SK-N-SH (cell line): ENCODE measurements around the gene MSN. TPM values are rescaled to one million over a fixed set of nuclear protein-coding genes. Genes with fewer than 3 reads are reported as not detected.

Experiments
- CTCF ChIA-PET: fragments of 300-600, 350-600 bp; formaldehyde crosslinking; extraction: SDS; loops from one replicate; lab custom pipeline; 2021; lab: Yijun Ruan, JAX
- POLR2A ChIA-PET: fragments of 350-600 bp; sonication (Branson Sonifier 250); formaldehyde crosslinking; extraction: SDS; loops from one replicate; lab custom pipeline; 2020; ENCODE audit warnings: antibody characterized with exemption, inconsistent platforms; lab: Yijun Ruan, JAX
- DNase-seq: peaks from one replicate; pipeline ENCODE4 v3.0.0; 2012
- H2AFZ ChIP-seq: fragments of 200-600 bp; sonication (generic); 2 replicates; pipeline ENCODE4 v1.8.1; 2016; ENCODE audit warnings: antibody characterized with exemption, mild to moderate bottlenecking, low read depth
- H3F3A ChIP-seq: fragments of 200-600 bp; sonication (generic); replicated peaks from 2 replicates; pipeline ENCODE3; 2016; ENCODE audit warnings: antibody characterized with exemption, mild to moderate bottlenecking; ENCODE audit not compliant: insufficient read depth
- H3K27ac ChIP-seq, 2 experiments: fragments of 200-500 bp in 1 of 2; fragments of 200-600 bp in 1 of 2; sonication (Bioruptor generic) in 1 of 2; sonication (generic), shearing (Covaris generic) in 1 of 2; 2 replicates each; pipeline versions ENCODE4 v1.5.1 to v1.6.1; 2014 to 2016; ENCODE audit warnings: low read depth in 2 of 2, inconsistent platforms in 1 of 2, low read length in 1 of 2, mild to moderate bottlenecking in 1 of 2, mixed read lengths in 1 of 2
- H3K27me3 ChIP-seq: fragments of 200-600 bp; sonication (generic), shearing (Covaris generic); 2 replicates; pipeline ENCODE4 v1.6.1; 2016; ENCODE audit warnings: mixed run types; ENCODE audit not compliant: insufficient read depth
- H3K36me3 ChIP-seq, 2 experiments: fragments of 200-500 bp in 1 of 2; fragments of 200-600 bp in 1 of 2; sonication (Bioruptor generic) in 1 of 2; sonication (generic) in 1 of 2; replicated peaks in 1 of 2; 2 replicates each; pipeline versions ENCODE3 to v1.5.1; 2014 to 2016; ENCODE audit warnings: low read length in 1 of 2, mild to moderate bottlenecking in 1 of 2; ENCODE audit not compliant: insufficient read depth in 2 of 2, control insufficient read depth in 1 of 2
- H3K4me1 ChIP-seq, 2 experiments: fragments of 200-500 bp in 1 of 2; fragments of 200-600 bp in 1 of 2; sonication (Bioruptor generic) in 1 of 2; sonication (generic), shearing (Covaris generic) in 1 of 2; 2 replicates each; pipeline versions ENCODE4 v1.5.1 to v1.6.1; 2014 to 2016; ENCODE audit warnings: low read depth in 1 of 2, low read length in 1 of 2, mixed run types in 1 of 2; ENCODE audit not compliant: insufficient read depth in 2 of 2, control insufficient read depth in 1 of 2
- H3K4me2 ChIP-seq: fragments of 200-600 bp; sonication (generic), shearing (Covaris generic); 2 replicates; pipeline ENCODE4 v1.6.1; 2017; ENCODE audit warnings: mixed run types
- H3K4me3 ChIP-seq, 2 experiments: fragments of 200-500 bp in 1 of 2; fragments of 200-600 bp in 1 of 2; sonication (Bioruptor generic) in 1 of 2; sonication (generic), shearing (Covaris generic) in 1 of 2; 2 replicates each; pipeline versions ENCODE4 v1.5.1 to v1.8.1; 2014 to 2016; ENCODE audit warnings: low read depth in 2 of 2, inconsistent platforms in 1 of 2, low read length in 1 of 2, mild to moderate bottlenecking in 1 of 2, mixed read lengths in 1 of 2, moderate library complexity in 1 of 2
- H3K79me2 ChIP-seq: fragments of 200-600 bp; sonication (generic); 2 replicates; pipeline ENCODE4 v1.8.1; 2017; ENCODE audit warnings: mild to moderate bottlenecking; ENCODE audit not compliant: insufficient read depth
- H3K9ac ChIP-seq: fragments of 200-600 bp; sonication (generic); 2 replicates; pipeline ENCODE4 v1.6.1; 2017; ENCODE audit warnings: mixed run types
- H3K9me2 ChIP-seq: fragments of 200-600 bp; sonication (generic); 2 replicates; pipeline ENCODE4 v1.6.1; 2017; ENCODE audit warnings: mixed run types
- H3K9me3 ChIP-seq: fragments of 200-600 bp; sonication (generic); 2 replicates; pipeline ENCODE4 v1.6.1; 2017; ENCODE audit warnings: mixed run types, mild to moderate bottlenecking, moderate library complexity
- H4K20me1 ChIP-seq: fragments of 200-600 bp; sonication (generic); 2 replicates; pipeline ENCODE4 v1.6.1; 2017; ENCODE audit warnings: mild to moderate bottlenecking, mixed run types; ENCODE audit not compliant: insufficient read depth
- CHD2 ChIP-seq: fragments of 150-350 bp; IDR thresholded peaks from 2 replicates; pipeline ENCODE4 v1.6.1; 2018; ENCODE audit warnings: low read length; ENCODE audit not compliant: partially characterized antibody
- CTCF ChIP-seq: fragments of 200-600 bp; sonication (generic); IDR thresholded peaks from 2 replicates; pipeline ENCODE4 v1.6.1; 2017; ENCODE audit warnings: antibody characterized with exemption, mild to moderate bottlenecking, moderate library complexity
- ELF1 ChIP-seq: IDR thresholded peaks from 2 replicates; pipeline ENCODE4 v1.4.0; 2012
- EP300 ChIP-seq, 2 experiments: IDR thresholded peaks; 2 replicates each; pipeline versions ENCODE4 v1.4.0 to v1.6.1; 2012; ENCODE audit warnings: borderline replicate concordance in 1 of 2, low read depth in 1 of 2, low read length in 1 of 2
- FOSL2 ChIP-seq: IDR thresholded peaks from 2 replicates; pipeline ENCODE4 v1.4.0; 2012; ENCODE audit warnings: low read depth, mild to moderate bottlenecking, moderate library complexity, borderline replicate concordance
- FOXJ3 ChIP-seq: sonication (generic); formaldehyde crosslinking; IDR thresholded peaks from 2 replicates; pipeline ENCODE4 v1.5.1; 2020; ENCODE audit warnings: mild to moderate bottlenecking, missing genetic modification reagents
- FOXM1 ChIP-seq: IDR thresholded peaks from 2 replicates; pipeline ENCODE4 v1.4.0; 2012; ENCODE audit warnings: low read depth, mild to moderate bottlenecking
- GABPA ChIP-seq: IDR thresholded peaks from 2 replicates; pipeline ENCODE4 v1.4.0; 2012; ENCODE audit warnings: low read depth, mild to moderate bottlenecking
- GATA2 ChIP-seq: sonication (generic); formaldehyde crosslinking; IDR thresholded peaks from 2 replicates; pipeline ENCODE4 v1.5.0; 2020; ENCODE audit warnings: mild to moderate bottlenecking, missing genetic modification reagents
- IRF3 ChIP-seq: fragments of 150-350 bp; IDR thresholded peaks from 2 replicates; pipeline ENCODE4 v1.6.1; 2016; ENCODE audit warnings: mild to moderate bottlenecking, low read depth, low read length
- JUND ChIP-seq: IDR thresholded peaks from 2 replicates; pipeline ENCODE4 v1.4.0; 2012
- MAX ChIP-seq: IDR thresholded peaks from 2 replicates; pipeline ENCODE4 v1.4.0; 2012; ENCODE audit warnings: low read depth
- MEF2A ChIP-seq: IDR thresholded peaks from 2 replicates; pipeline ENCODE4 v1.4.0; 2012; ENCODE audit warnings: low read depth, borderline replicate concordance
- NFIC ChIP-seq: IDR thresholded peaks from 2 replicates; pipeline ENCODE4 v1.4.0; 2012; ENCODE audit warnings: borderline replicate concordance
- NRF1 ChIP-seq: IDR thresholded peaks from 2 replicates; pipeline ENCODE4 v1.6.1; 2012; ENCODE audit warnings: low read depth, mild to moderate bottlenecking, low read length
- PBX3 ChIP-seq: IDR thresholded peaks from 2 replicates; pipeline ENCODE4; 2012
- RAD21 ChIP-seq: IDR thresholded peaks from 2 replicates; pipeline ENCODE4 v1.6.1; 2012; ENCODE audit warnings: mild to moderate bottlenecking, low read length
- RCOR1 ChIP-seq: fragments of 150-350 bp; IDR thresholded peaks from 2 replicates; pipeline ENCODE4 v1.6.1; 2017; ENCODE audit warnings: antibody characterized with exemption, low read length
- RXRA ChIP-seq: IDR thresholded peaks from 2 replicates; pipeline ENCODE4 v1.4.0; 2012; ENCODE audit warnings: low read depth, mild to moderate bottlenecking, borderline replicate concordance
- SIN3A ChIP-seq: IDR thresholded peaks from 2 replicates; pipeline ENCODE4 v1.6.1; 2012; ENCODE audit warnings: low read depth, mild to moderate bottlenecking, low read length, moderate library complexity, borderline replicate concordance
- TAF1 ChIP-seq: IDR thresholded peaks from 2 replicates; pipeline ENCODE4 v1.6.1; 2012; ENCODE audit warnings: low read depth, mild to moderate bottlenecking, low read length, moderate library complexity, borderline replicate concordance
- TCF12 ChIP-seq: IDR thresholded peaks from 2 replicates; pipeline ENCODE4 v1.4.0; 2012
- USF2 ChIP-seq: fragments of 150-350 bp; IDR thresholded peaks from 2 replicates; pipeline ENCODE4 v1.6.1; 2017; ENCODE audit warnings: antibody characterized with exemption, low read length, low read depth, borderline replicate concordance
- YY1 ChIP-seq: IDR thresholded peaks from 2 replicates; pipeline ENCODE4 v1.4.0; 2012; ENCODE audit warnings: low read depth, mild to moderate bottlenecking
- WGBS: methylation state at CpG from one replicate; pipeline ENCODE4 v1.1.6; 2017; ENCODE audit warnings: low lambda C conversion rate; 5-methylcytosine and 5-hydroxymethylcytosine counted together
- polyA plus RNA-seq, 3 experiments: library from polyadenylated mRNA; depleted of rRNA; stranded (reverse); fragments of >200 nt; gene quantifications; 2 replicates each; pipeline ENCODE4 v1.2.3, GENCODE V29; 2012

Gene MSN
- polyA plus RNA-seq, 1 of the 3 experiments (the other 2 are of a cell fraction) = 189 TPM

GRCh38 chrX:65644621-65645289 is 22.7 kb upstream of the MSN start:
- Histone ChIP-seq H3K27ac (peak overlapping the region; percentile 24 to 64; a peak in 3 of 4 replicates), H3K4me2 (peak overlapping the region; percentile 30; the same call in 1 of the 2 replicates), H3F3A (peaks cover 16% of the 10 kb centered on the region), H3K9ac (peak overlapping the region; percentile 46; the same call in 1 of the 2 replicates), H4K20me1 (no peaks in the 10 kb centered on the region), H2AFZ (peak overlapping the region; percentile 51; the same call in 1 of the 2 replicates), H3K9me2 (no peaks in the 10 kb centered on the region), H3K36me3 (no peaks in the 10 kb centered on the region), H3K27me3 (no peaks in the 10 kb centered on the region; the same call in 1 of the 2 replicates), H3K4me3 (no peak overlapping the region), H3K4me1 (peaks cover 0 to 6% of the 10 kb centered on the region in 2 experiments; a peak in 1 of 4 replicates), H3K79me2 (no peaks in the 10 kb centered on the region), H3K9me3 (no peaks in the 10 kb centered on the region)
- WGBS = 0% methylated on average over 1 of the region's 1 CpG
- peak; percentile 12 for DNase-seq
- CTCF ChIA-PET = no interaction called here
- POLR2A ChIA-PET = no interaction called here
- TF ChIP-seq MAX (no peak), FOXM1 (no peak), CHD2 (no peak), NRF1 (no peak), GABPA (no peak), TCF12 (peak; percentile 36; the same call in 1 of the 2 replicates), PBX3 (peak; percentile 73), FOSL2 (peak; percentile 82), SIN3A (0 out of 2 replicates have a peak, but pooled peaks have one; percentile 32), EP300 (IDR thresholded peaks at IDR 0.05; ENCODE audit: borderline replicate concordance in 1 of 2, low read depth in 1 of 2, low read length in 1 of 2) (0 out of 4 replicates have a peak, but pooled peaks of 1 of the 2 experiments have one; percentile 21), JUND (peak; percentile 43; the same call in 1 of the 2 replicates), NFIC (peak; percentile 91)

- Histone ChIP-seq H3K4me1 (peaks cover 0 to 6% of the 10 kb centered on the region in 2 experiments; a peak in 1 of 4 replicates), H3K9me3 (no peaks in the 10 kb centered on the region), H3K9me2 (no peaks in the 10 kb centered on the region), H3K36me3 (no peaks in the 10 kb centered on the region), H4K20me1 (no peaks in the 10 kb centered on the region), H3K27me3 (no peaks in the 10 kb centered on the region), H2AFZ (no peak overlapping the region), H3K4me3 (no peak overlapping the region), H3K79me2 (no peaks in the 10 kb centered on the region), H3K4me2 (no peak overlapping the region), H3K27ac (no peak overlapping the region), H3K9ac (no peak overlapping the region), H3F3A (peaks cover 16% of the 10 kb centered on the region)
- POLR2A ChIA-PET = interaction anchor here (0.7 kb wide), 1 partner anchor 10 kb away, joined by 3 read pairs; no protein-coding TSS in a partner anchor
- 15% methylated on average over 3 of the region's 3 CpGs for WGBS
- no peak for DNase-seq
- CTCF ChIA-PET = no interaction called here
- TF ChIP-seq ELF1 (no peak), NRF1 (no peak), RAD21 (no peak), RCOR1 (no peak), MEF2A (no peak), TAF1 (no peak), RXRA (no peak), SIN3A (no peak), EP300 (IDR thresholded peaks at IDR 0.05; ENCODE audit: borderline replicate concordance in 1 of 2, low read depth in 1 of 2, low read length in 1 of 2) (no peak), TCF12 (no peak), GATA2 (CRISPR knock-in tag) (no peak), FOXJ3 (CRISPR knock-in tag) (no peak), YY1 (no peak), CTCF (no peak), USF2 (no peak), IRF3 (no peak)
These were observed 19.7 kb upstream of the MSN start for GRCh38 chrX:65647801-65648200.
